Endothelial cell of umbilical vein (primary cell): ENCODE data around the gene DAZL. TPM values are rescaled to one million over a fixed set of nuclear protein-coding genes. Genes with fewer than 3 reads are reported as not detected.

Source experiments
- BruUV-seq: library from RNA; stranded (reverse); fragments of 400-500 nt; replicated peaks from 2 replicates; lab custom pipeline; 2021; lab: Mats Ljungman, UMichigan
- CTCF ChIA-PET: fragments of 300-600, 350-600 bp; sonication (Branson Sonifier 250); formaldehyde crosslinking; loops from one replicate; lab custom pipeline; 2021; ENCODE audit warnings: antibody characterized with exemption, inconsistent platforms; lab: Charles Lee
- POLR2A ChIA-PET: fragments of 300-600, 350-600 bp; sonication (Branson Sonifier 250); formaldehyde crosslinking; loops from one replicate; lab custom pipeline; 2021; ENCODE audit warnings: antibody characterized with exemption, inconsistent platforms; lab: Charles Lee
- DNase-seq: peaks from one replicate; pipeline ENCODE4 v3.0.0-alpha.2; 2011; ENCODE audit warnings: low read depth, low spot score
- FAIRE-seq: peaks from 2 replicates; lab custom pipeline; 2011; peaks lifted over from hg19 to GRCh38; lab: Jason Lieb, UNC
- H2AFZ ChIP-seq: 2 replicates; pipeline ENCODE4 v1.6.0; 2012; ENCODE audit warnings: low read depth, low read length, control low read depth, inconsistent platforms
- H3K27ac ChIP-seq: 2 replicates; pipeline ENCODE4 v1.5.1; 2011; ENCODE audit warnings: low read depth, mild to moderate bottlenecking, control low read depth, low read length, moderate library complexity; ENCODE audit not compliant: insufficient read depth
- H3K27me3 ChIP-seq, 2 experiments: 2 replicates each; pipeline versions ENCODE4 v1.6.0 to v1.6.1; 2011; ENCODE audit warnings: low read length in 2 of 2, mixed read lengths in 1 of 2; ENCODE audit not compliant: control insufficient read depth in 2 of 2, insufficient read depth in 2 of 2
- H3K36me3 ChIP-seq, 2 experiments: 2 replicates in 1 of 2; 3 replicates in 1 of 2; pipeline ENCODE4 v1.5.1; 2011; ENCODE audit warnings: low read length in 2 of 2, mild to moderate bottlenecking in 1 of 2, moderate library complexity in 1 of 2; ENCODE audit not compliant: control insufficient read depth in 2 of 2, insufficient read depth in 2 of 2; ENCODE audit errors: extremely low read depth in 1 of 2
- H3K4me1 ChIP-seq: 3 replicates; pipeline ENCODE4 v1.5.1; 2011; ENCODE audit warnings: mild to moderate bottlenecking, low read length; ENCODE audit not compliant: control insufficient read depth, insufficient read depth; ENCODE audit errors: extremely low read depth
- H3K4me2 ChIP-seq: 2 replicates; pipeline ENCODE4 v1.6.1; 2011; ENCODE audit warnings: low read length, control low read depth, mixed read lengths; ENCODE audit not compliant: insufficient read depth
- H3K4me3 ChIP-seq, 3 experiments: fragments of 200-600 bp in 1 of 3; sonication (generic), shearing (Covaris generic) in 1 of 3; replicated peaks in 1 of 3; 2 replicates each; pipeline ENCODE4 v1.5.1; 2011 to 2016; ENCODE audit warnings: control low read depth in 3 of 3, low read length in 3 of 3, mild to moderate bottlenecking in 2 of 3, inconsistent platforms in 1 of 3, low read depth in 1 of 3, moderate library complexity in 1 of 3; ENCODE audit not compliant: insufficient read depth in 1 of 3
- H3K79me2 ChIP-seq: 2 replicates; pipeline ENCODE4 v1.6.0; 2012; ENCODE audit warnings: low read length, inconsistent platforms; ENCODE audit not compliant: control insufficient read depth, insufficient read depth
- H3K9ac ChIP-seq: replicated peaks from 2 replicates; pipeline ENCODE3; 2011; ENCODE audit warnings: low read length, control low read depth; ENCODE audit not compliant: insufficient read depth; ENCODE audit errors: extremely low read depth
- H3K9me1 ChIP-seq: replicated peaks from 3 replicates; pipeline ENCODE4 v1.6.0; 2011; ENCODE audit warnings: mild to moderate bottlenecking, low read length; ENCODE audit not compliant: control insufficient read depth, insufficient read depth; ENCODE audit errors: extremely low read depth
- H3K9me3 ChIP-seq: replicated peaks from 2 replicates; pipeline ENCODE4 v1.5.1; 2012; ENCODE audit warnings: low read length, inconsistent platforms; ENCODE audit not compliant: control insufficient read depth, insufficient read depth
- H4K20me1 ChIP-seq: replicated peaks from 2 replicates; pipeline ENCODE3; 2011; ENCODE audit warnings: mild to moderate bottlenecking, low read length; ENCODE audit not compliant: control insufficient read depth, insufficient read depth; ENCODE audit errors: extremely low read depth
- EZH2 ChIP-seq: IDR thresholded peaks from 2 replicates; pipeline ENCODE4 v1.6.1; 2012; ENCODE audit warnings: borderline replicate concordance, low read depth, mild to moderate bottlenecking, moderate library complexity, low read length, inconsistent platforms; ENCODE audit not compliant: severe bottlenecking
- FOS ChIP-seq: IDR thresholded peaks from 2 replicates; pipeline ENCODE4 v1.6.1; 2011; ENCODE audit warnings: mild to moderate bottlenecking, low read length, moderate library complexity, borderline replicate concordance; ENCODE audit not compliant: insufficient read depth
- GATA2 ChIP-seq: IDR thresholded peaks from 2 replicates; pipeline ENCODE4 v1.7.0; 2011; ENCODE audit warnings: low read depth, mild to moderate bottlenecking, moderate library complexity, mixed read lengths, low read length; ENCODE audit not compliant: insufficient read length, insufficient read depth
- MYC ChIP-seq: IDR thresholded peaks from one replicate; pipeline ENCODE4 v1.6.1; 2011; ENCODE audit warnings: mild to moderate bottlenecking, low read depth, low read length
- POLR2A ChIP-seq: IDR thresholded peaks from 2 replicates; pipeline ENCODE4 v1.6.1; 2012; ENCODE audit warnings: low read depth, mild to moderate bottlenecking, control low read depth, low read length
- POLR2AphosphoS5 ChIP-seq: IDR thresholded peaks from 2 replicates; pipeline ENCODE4 v1.6.1; 2012; ENCODE audit warnings: low read depth, mild to moderate bottlenecking, control low read depth, low read length, moderate library complexity; ENCODE audit not compliant: insufficient read depth
- dilution Hi-C: fragments of 300-500 bp; cut with MboI; formaldehyde crosslinking; loops from one replicate; pipeline ENCODE4 v1.15.0; 2019; ENCODE audit warnings: low sequenced_read_pairs; ENCODE audit not compliant: extremely low pct_ligation_motif_present
- intact Hi-C: fragments of 100-400 bp; cut with micrococcal nuclease; formaldehyde crosslinking; loops from one replicate; pipeline ENCODE4 v1.10.0; 2022
- polyA plus RNA-seq, 4 experiments: library from polyadenylated mRNA; depleted of rRNA in 3 of 4; stranded (reverse) in 3 of 4; unstranded in 1 of 4; fragments of >200 nt; gene quantifications; 2 replicates each; pipeline versions ENCODE4 v1.2.1 to v1.2.3, GENCODE V29; 2011 to 2012; ENCODE audit warnings: missing spikeins in 1 of 4
- total RNA-seq: library from RNA; stranded (reverse); gene quantifications from 2 replicates; pipeline ENCODE4 v1.2.3, GENCODE V29; 2021
- TF ChIP-seq, protein P1 (sequence below), 2 donors: IDR thresholded peaks; 1 replicate in 1 of 2; 2 replicates in 1 of 2; pipeline ENCODE4 v1.5.1; 2011; ENCODE audit warnings: low read length in 2 of 2, mild to moderate bottlenecking in 2 of 2, moderate library complexity in 2 of 2, control low read depth in 1 of 2, inconsistent platforms in 1 of 2, low read depth in 1 of 2; ENCODE audit not compliant: insufficient read depth in 1 of 2; ENCODE audit errors: extremely low read depth in 1 of 2
- TF ChIP-seq, protein P2 (sequence below): IDR thresholded peaks from 2 replicates; pipeline ENCODE4 v1.6.1; 2011; ENCODE audit not compliant: insufficient read depth, insufficient read length

Gene DAZL
- total and polyA plus RNA-seq, 2 donors (not counting 3 experiments of a cell fraction or from before 2014, with no cell fraction given) = not detected

DNA sequence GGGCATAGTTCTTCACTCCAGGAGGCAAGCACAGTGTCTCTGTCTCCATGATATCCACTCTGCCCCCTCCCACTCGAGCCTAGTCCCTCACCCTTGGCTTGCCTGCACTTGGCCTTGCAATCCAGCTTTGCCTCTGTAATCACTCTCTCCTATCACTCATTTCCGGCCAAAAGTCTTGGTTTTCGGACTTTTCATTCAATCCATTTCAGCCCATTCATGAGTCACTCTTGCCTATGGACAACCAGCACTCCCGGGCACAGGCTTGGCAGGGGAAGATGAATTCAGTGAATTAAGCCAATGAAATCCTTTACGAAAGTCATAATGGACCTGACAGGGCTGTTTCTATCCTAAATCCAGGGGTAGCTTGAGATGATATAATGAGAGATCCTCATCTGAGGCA, 21.7 kb downstream of the DAZL start:
- Histone ChIP-seq H3K9me3 (no peaks in the 10 kb centered on the region), H2AFZ (no peak overlapping the region), H4K20me1 (no peaks in the 10 kb centered on the region), H3K4me2 (no peak overlapping the region), H3K27me3 (peaks cover 0 to 4% of the 10 kb centered on the region in 2 experiments), H3K4me1 (no peaks in the 10 kb centered on the region), H3K79me2 (no peaks in the 10 kb centered on the region), H3K9me1 (no peaks in the 10 kb centered on the region), H3K4me3 (no peak overlapping the region), H3K36me3 (no peaks in the 10 kb centered on the region), H3K27ac (no peak overlapping the region), H3K9ac (no peak overlapping the region)
- dilution Hi-C loops = no loop called here
- DNase-seq (no peak), FAIRE-seq (no peak)
- TF ChIP-seq, protein P1, sequence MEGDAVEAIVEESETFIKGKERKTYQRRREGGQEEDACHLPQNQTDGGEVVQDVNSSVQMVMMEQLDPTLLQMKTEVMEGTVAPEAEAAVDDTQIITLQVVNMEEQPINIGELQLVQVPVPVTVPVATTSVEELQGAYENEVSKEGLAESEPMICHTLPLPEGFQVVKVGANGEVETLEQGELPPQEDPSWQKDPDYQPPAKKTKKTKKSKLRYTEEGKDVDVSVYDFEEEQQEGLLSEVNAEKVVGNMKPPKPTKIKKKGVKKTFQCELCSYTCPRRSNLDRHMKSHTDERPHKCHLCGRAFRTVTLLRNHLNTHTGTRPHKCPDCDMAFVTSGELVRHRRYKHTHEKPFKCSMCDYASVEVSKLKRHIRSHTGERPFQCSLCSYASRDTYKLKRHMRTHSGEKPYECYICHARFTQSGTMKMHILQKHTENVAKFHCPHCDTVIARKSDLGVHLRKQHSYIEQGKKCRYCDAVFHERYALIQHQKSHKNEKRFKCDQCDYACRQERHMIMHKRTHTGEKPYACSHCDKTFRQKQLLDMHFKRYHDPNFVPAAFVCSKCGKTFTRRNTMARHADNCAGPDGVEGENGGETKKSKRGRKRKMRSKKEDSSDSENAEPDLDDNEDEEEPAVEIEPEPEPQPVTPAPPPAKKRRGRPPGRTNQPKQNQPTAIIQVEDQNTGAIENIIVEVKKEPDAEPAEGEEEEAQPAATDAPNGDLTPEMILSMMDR (IDR thresholded peaks at IDR 0.05; ENCODE audit: extremely low read depth in 1 of 2, insufficient read depth in 1 of 2, low read depth in 1 of 2, low read length in 2 of 2) = no peak
- TF ChIP-seq EZH2 (no peak), FOS (no peak), POLR2A (no peak), POLR2AphosphoS5 (no peak), MYC (no peak), GATA2 (no peak)
- TF ChIP-seq, protein P2, sequence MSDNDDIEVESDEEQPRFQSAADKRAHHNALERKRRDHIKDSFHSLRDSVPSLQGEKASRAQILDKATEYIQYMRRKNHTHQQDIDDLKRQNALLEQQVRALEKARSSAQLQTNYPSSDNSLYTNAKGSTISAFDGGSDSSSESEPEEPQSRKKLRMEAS = no peak
- POLR2A ChIA-PET = no interaction called here
- intact Hi-C loops = no loop called here
- no TSS peak for BruUV-seq
- CTCF ChIA-PET = interaction anchor here (1.3 kb wide), 1 partner anchor 293 kb away, joined by 3 read pairs; no protein-coding TSS in a partner anchor
